Adrenal gland (tissue), 5 donors: Measurements from ENCODE around the gene PLEKHA7.

Source experiments
- POLR2A ChIP-seq, 2 donors: fragments of 450-650 bp; IDR thresholded peaks; one replicate each; pipeline ENCODE4 v1.6.1; 2017; ENCODE audit warnings: antibody characterized with exemption in 2 of 2, mild to moderate bottlenecking in 2 of 2, moderate library complexity in 1 of 2
- TF ChIP-seq, protein P1 (sequence below), 6 experiments: fragments of 450-650 bp in 4 of 6; fragments of 200-600 bp in 2 of 6; sonication (generic) in 1 of 6; IDR thresholded peaks; 1 replicate in 5 of 6; 2 replicates in 1 of 6; pipeline versions ENCODE4 v1.5.1 to v1.8.0; 2016 to 2021; ENCODE audit warnings: antibody characterized with exemption in 6 of 6, mild to moderate bottlenecking in 2 of 6, moderate library complexity in 1 of 6
- donor health status: DM: no; HTN: no; CAD: no.

GRCh38 chr11:16807306-16807705 lies 206.9 kb downstream of the PLEKHA7 start:
- TF ChIP-seq, protein P1, sequence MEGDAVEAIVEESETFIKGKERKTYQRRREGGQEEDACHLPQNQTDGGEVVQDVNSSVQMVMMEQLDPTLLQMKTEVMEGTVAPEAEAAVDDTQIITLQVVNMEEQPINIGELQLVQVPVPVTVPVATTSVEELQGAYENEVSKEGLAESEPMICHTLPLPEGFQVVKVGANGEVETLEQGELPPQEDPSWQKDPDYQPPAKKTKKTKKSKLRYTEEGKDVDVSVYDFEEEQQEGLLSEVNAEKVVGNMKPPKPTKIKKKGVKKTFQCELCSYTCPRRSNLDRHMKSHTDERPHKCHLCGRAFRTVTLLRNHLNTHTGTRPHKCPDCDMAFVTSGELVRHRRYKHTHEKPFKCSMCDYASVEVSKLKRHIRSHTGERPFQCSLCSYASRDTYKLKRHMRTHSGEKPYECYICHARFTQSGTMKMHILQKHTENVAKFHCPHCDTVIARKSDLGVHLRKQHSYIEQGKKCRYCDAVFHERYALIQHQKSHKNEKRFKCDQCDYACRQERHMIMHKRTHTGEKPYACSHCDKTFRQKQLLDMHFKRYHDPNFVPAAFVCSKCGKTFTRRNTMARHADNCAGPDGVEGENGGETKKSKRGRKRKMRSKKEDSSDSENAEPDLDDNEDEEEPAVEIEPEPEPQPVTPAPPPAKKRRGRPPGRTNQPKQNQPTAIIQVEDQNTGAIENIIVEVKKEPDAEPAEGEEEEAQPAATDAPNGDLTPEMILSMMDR (IDR thresholded peaks at IDR 0.05): no peak
- no peak for TF ChIP-seq POLR2A (IDR thresholded peaks at IDR 0.05)
